Fibroblast of mammary gland (primary cell): ENCODE results near the gene GPRC5D.

Source experiments
- DNase-seq: peaks from one replicate; pipeline ENCODE4 v3.0.0-alpha.2; 2010; ENCODE audit warnings: low read depth
- H3K4me3 ChIP-seq: 2 replicates; pipeline ENCODE4 v1.5.1; 2011; ENCODE audit warnings: low read depth, mild to moderate bottlenecking, low read length, moderate library complexity; ENCODE audit not compliant: control insufficient read depth
- CTCF ChIP-seq: conservative IDR thresholded peaks from 2 replicates; pipeline ENCODE4 v1.5.1; 2011; ENCODE audit warnings: low read depth, low read length, inconsistent platforms; ENCODE audit not compliant: control insufficient read depth, insufficient read depth

GPRC5D gene

GRCh38 chr12:12899530-12900380, 52.2 kb downstream of the GPRC5D start:
- peak; percentile 98 for DNase-seq
- no peak overlapping the region for H3K4me3 ChIP-seq
- no peak for TF ChIP-seq CTCF

- no peak for TF ChIP-seq CTCF
- no peak for DNase-seq
- no peak overlapping the region for H3K4me3 ChIP-seq
Observed at GRCh38 chr12:12898911-12899511, 53.0 kb downstream of the GPRC5D start.

- no peak overlapping the region for H3K4me3 ChIP-seq
- TF ChIP-seq CTCF, result no peak
- DNase-seq, result no peak
Observed at GRCh38 chr12:12898136-12898717, 53.7 kb downstream of the GPRC5D start.

- DNase-seq, result no peak
- no peak overlapping the region for H3K4me3 ChIP-seq
- no peak for TF ChIP-seq CTCF
Observed at GRCh38 chr12:12897302-12897701, 54.7 kb downstream of the GPRC5D start.

GRCh38 chr12:12896260-12896659, 55.7 kb downstream of the GPRC5D start:
- H3K4me3 ChIP-seq, result no peak overlapping the region
- peak; percentile 89 for DNase-seq
- TF ChIP-seq CTCF, result no peak

GRCh38 chr12:12893438-12893837, 58.5 kb downstream of the GPRC5D start:
- TF ChIP-seq CTCF, result no peak
- H3K4me3 ChIP-seq, result no peak overlapping the region
- no peak for DNase-seq
